COR-L47 (cell line): ENCODE results near the gene RPS15.
"Not testable (repeated sequence)": the region's sequence is repeated elsewhere in the genome, so short reads cannot be mapped to it uniquely, and the experiment has no call there.

Experiments
- DNase-seq: peaks from one replicate; lab custom pipeline; 2025; lab: John Stamatoyannopoulos, UW

Gene RPS15

GRCh38 chr19:1435378-1435989 lies 2.7 kb upstream of the RPS15 start:
- no peak for DNase-seq

GRCh38 chr19:1437609-1438008 lies 587 bp upstream of the RPS15 start:
- no peak for DNase-seq

- no peak for DNase-seq
Measured at GRCh38 chr19:1438933-1439354, 748 bp downstream of the RPS15 start.

GRCh38 chr19:1439525-1440417 lies 1.6 kb downstream of the RPS15 start:
- not testable (repeated sequence) for DNase-seq

GRCh38 chr19:1440418-1440801 lies 2.2 kb downstream of the RPS15 start:
- DNase-seq, result no peak

GRCh38 chr19:1441022-1441426 lies 2.8 kb downstream of the RPS15 start:
- no peak for DNase-seq

- DNase-seq, result no peak
Measured at GRCh38 chr19:1441677-1442438, 3.7 kb downstream of the RPS15 start.

- DNase-seq, result peak; percentile 29
Measured at GRCh38 chr19:1445185-1445931, 7.2 kb downstream of the RPS15 start.

GRCh38 chr19:1445932-1446712 lies 7.9 kb downstream of the RPS15 start:
- peak; percentile 70 for DNase-seq

GRCh38 chr19:1446713-1447481 lies 8.7 kb downstream of the RPS15 start:
- no peak for DNase-seq

- DNase-seq, result no peak
Measured at GRCh38 chr19:1447504-1447903, 9.3 kb downstream of the RPS15 start.

GRCh38 chr19:1447944-1448343 lies 9.7 kb downstream of the RPS15 start:
- DNase-seq, result no peak

GRCh38 chr19:1449467-1450442 lies 11.6 kb downstream of the RPS15 start, which contains the start of gene APC2:
TSS of gene APC2 (plus strand) at chr19:1450121. CDS start at chr19:1453002, 2,881 bp downstream.
- peak; percentile 88 for DNase-seq

GRCh38 chr19:1450735-1451731 lies 12.8 kb downstream of the RPS15 start:
- no peak for DNase-seq

GRCh38 chr19:1451916-1452801 lies 14.0 kb downstream of the RPS15 start:
- no peak for DNase-seq

- no peak for DNase-seq
Measured at GRCh38 chr19:1452802-1453524, 14.8 kb downstream of the RPS15 start.
